Measurements from ENCODE around the gene ZC3H12D.

ZC3H12D gene

GRCh38 chr6:149441740-149442139 is 43.1 kb downstream of the ZC3H12D start:
- H3K9ac ChIP-seq (ENCODE audit: low read length): no peak overlapping the region
- H3K9me3 ChIP-seq (ENCODE audit: low read length): no peaks in the 10 kb centered on the region
- no peaks in the 10 kb centered on the region for H3F3A ChIP-seq (ENCODE audit: insufficient read depth, low read length)
- no peak overlapping the region for H3K27ac ChIP-seq (ENCODE audit: low read depth, low read length, poor library complexity, severe bottlenecking)
- no peaks in the 10 kb centered on the region for H3K36me3 ChIP-seq (ENCODE audit: insufficient read depth, low read length)
- TF ChIP-seq EZH2 (IDR thresholded peaks at IDR 0.05; ENCODE audit: borderline replicate concordance, low read length): no peak
- no peak for TF ChIP-seq CTCF (IDR thresholded peaks at IDR 0.05; ENCODE audit: low read length)
- no peak overlapping the region for H3K4me2 ChIP-seq (ENCODE audit: low read length)
- H3K27me3 ChIP-seq (ENCODE audit: insufficient read depth, low read length): no peaks in the 10 kb centered on the region
- peaks cover 5% of the 10 kb centered on the region for H3K4me1 ChIP-seq (ENCODE audit: insufficient read depth, low read length, severe bottlenecking)
- no peaks in the 10 kb centered on the region for H4K20me1 ChIP-seq (ENCODE audit: insufficient read depth, low read length)
- no peak overlapping the region for H2AFZ ChIP-seq (ENCODE audit: low read length)
- no peaks in the 10 kb centered on the region for H3K9me2 ChIP-seq (ENCODE audit: low read depth, low read length)
- H3K79me2 ChIP-seq (ENCODE audit: insufficient read depth, low read length): no peaks in the 10 kb centered on the region
- no peak overlapping the region for H3K4me3 ChIP-seq (ENCODE audit: low read depth, low read length, poor library complexity, severe bottlenecking)

GRCh38 chr6:149440735-149441671 is 43.8 kb downstream of the ZC3H12D start:
- Histone ChIP-seq H3K9ac (ENCODE audit: low read length) (no peak overlapping the region), H3F3A (ENCODE audit: insufficient read depth, low read length) (no peaks in the 10 kb centered on the region), H3K9me3 (ENCODE audit: low read length) (no peaks in the 10 kb centered on the region), H2AFZ (ENCODE audit: low read length) (no peak overlapping the region), H4K20me1 (ENCODE audit: insufficient read depth, low read length) (no peaks in the 10 kb centered on the region), H3K79me2 (ENCODE audit: insufficient read depth, low read length) (no peaks in the 10 kb centered on the region), H3K36me3 (ENCODE audit: insufficient read depth, low read length) (no peaks in the 10 kb centered on the region), H3K27me3 (ENCODE audit: insufficient read depth, low read length) (no peaks in the 10 kb centered on the region), H3K4me2 (ENCODE audit: low read length) (no peak overlapping the region), H3K9me2 (ENCODE audit: low read depth, low read length) (no peaks in the 10 kb centered on the region), H3K4me3 (ENCODE audit: low read depth, low read length, poor library complexity, severe bottlenecking) (no peak overlapping the region), H3K4me1 (ENCODE audit: insufficient read depth, low read length, severe bottlenecking) (peaks cover 5% of the 10 kb centered on the region), H3K27ac (ENCODE audit: low read depth, low read length, poor library complexity, severe bottlenecking) (no peak overlapping the region)
- no peak for TF ChIP-seq CTCF (IDR thresholded peaks at IDR 0.05; ENCODE audit: low read length)
- no peak for TF ChIP-seq EZH2 (IDR thresholded peaks at IDR 0.05; ENCODE audit: borderline replicate concordance, low read length)

- H3K27me3 ChIP-seq (ENCODE audit: insufficient read depth, low read length): no peaks in the 10 kb centered on the region
- H2AFZ ChIP-seq (ENCODE audit: low read length): no peak overlapping the region
- no peak overlapping the region for H3K4me3 ChIP-seq (ENCODE audit: low read depth, low read length, poor library complexity, severe bottlenecking)
- H3K9me2 ChIP-seq (ENCODE audit: low read depth, low read length): no peaks in the 10 kb centered on the region
- TF ChIP-seq EZH2 (IDR thresholded peaks at IDR 0.05; ENCODE audit: borderline replicate concordance, low read length) (no peak), CTCF (IDR thresholded peaks at IDR 0.05; ENCODE audit: low read length) (no peak)
- H3K36me3 ChIP-seq (ENCODE audit: insufficient read depth, low read length): no peaks in the 10 kb centered on the region
- no peaks in the 10 kb centered on the region for H3K9me3 ChIP-seq (ENCODE audit: low read length)
- H3K27ac ChIP-seq (ENCODE audit: low read depth, low read length, poor library complexity, severe bottlenecking): no peak overlapping the region
- H4K20me1 ChIP-seq (ENCODE audit: insufficient read depth, low read length): no peaks in the 10 kb centered on the region
- no peaks in the 10 kb centered on the region for H3K4me1 ChIP-seq (ENCODE audit: insufficient read depth, low read length, severe bottlenecking)
- H3K4me2 ChIP-seq (ENCODE audit: low read length): no peak overlapping the region
- H3F3A ChIP-seq (ENCODE audit: insufficient read depth, low read length): no peaks in the 10 kb centered on the region
- no peaks in the 10 kb centered on the region for H3K79me2 ChIP-seq (ENCODE audit: insufficient read depth, low read length)
- H3K9ac ChIP-seq (ENCODE audit: low read length): no peak overlapping the region
Observed at GRCh38 chr6:149439626-149440025, 45.2 kb downstream of the ZC3H12D start.

Measured in OCI-LY1 (cell line).